Activated naive CD8-positive, alpha-beta T cell (primary cell): ENCODE data around the gene TRAPPC14.
A peak's percentile ranks its signal among the peaks of the same experiment; 100 is the strongest.

Experiments
- H3K27ac Mint-ChIP-seq: one replicate; pipeline ENCODE4 v1.8.0; 2021; ENCODE audit warnings: mixed read lengths
- H3K27me3 Mint-ChIP-seq: one replicate; pipeline ENCODE4 v1.8.0; 2021; ENCODE audit warnings: mixed read lengths
- H3K36me3 Mint-ChIP-seq: one replicate; pipeline ENCODE4 v1.8.0; 2021; ENCODE audit warnings: mixed read lengths
- H3K4me1 Mint-ChIP-seq: one replicate; pipeline ENCODE4 v1.8.0; 2021; ENCODE audit warnings: low read depth, mixed read lengths
- H3K4me3 Mint-ChIP-seq: one replicate; pipeline ENCODE4 v1.8.0; 2021; ENCODE audit warnings: mild to moderate bottlenecking, mixed read lengths
- H3K9me3 Mint-ChIP-seq: one replicate; pipeline ENCODE4 v1.8.0; 2021; ENCODE audit warnings: low read depth, mixed read lengths

The TRAPPC14 gene

GRCh38 chr7:100126931-100127865 lies 31.3 kb downstream of the TRAPPC14 start, which contains the start of gene MBLAC1:
MBLAC1 (plus strand) TSS chr7:100126967; CDS start chr7:100127396, 429 bp downstream.
- no peaks in the 10 kb centered on the region for H3K36me3 Mint-ChIP-seq
- no peaks in the 10 kb centered on the region for H3K9me3 Mint-ChIP-seq
- H3K4me3 Mint-ChIP-seq: peak within 1 kb of the TSS; percentile 96
- H3K27ac Mint-ChIP-seq: peak within 1 kb of the TSS; percentile 98
- H3K4me1 Mint-ChIP-seq: peaks cover 39% of the 10 kb centered on the region
- no peaks in the 10 kb centered on the region for H3K27me3 Mint-ChIP-seq

- peak overlapping the region; percentile 98 for H3K27ac Mint-ChIP-seq
- no peaks in the 10 kb centered on the region for H3K9me3 Mint-ChIP-seq
- H3K27me3 Mint-ChIP-seq: no peaks in the 10 kb centered on the region
- H3K4me1 Mint-ChIP-seq: peaks cover 39% of the 10 kb centered on the region
- peak overlapping the region; percentile 96 for H3K4me3 Mint-ChIP-seq
- H3K36me3 Mint-ChIP-seq: no peaks in the 10 kb centered on the region
Measured at GRCh38 chr7:100126239-100126930, 32.1 kb downstream of the TRAPPC14 start.

DNA sequence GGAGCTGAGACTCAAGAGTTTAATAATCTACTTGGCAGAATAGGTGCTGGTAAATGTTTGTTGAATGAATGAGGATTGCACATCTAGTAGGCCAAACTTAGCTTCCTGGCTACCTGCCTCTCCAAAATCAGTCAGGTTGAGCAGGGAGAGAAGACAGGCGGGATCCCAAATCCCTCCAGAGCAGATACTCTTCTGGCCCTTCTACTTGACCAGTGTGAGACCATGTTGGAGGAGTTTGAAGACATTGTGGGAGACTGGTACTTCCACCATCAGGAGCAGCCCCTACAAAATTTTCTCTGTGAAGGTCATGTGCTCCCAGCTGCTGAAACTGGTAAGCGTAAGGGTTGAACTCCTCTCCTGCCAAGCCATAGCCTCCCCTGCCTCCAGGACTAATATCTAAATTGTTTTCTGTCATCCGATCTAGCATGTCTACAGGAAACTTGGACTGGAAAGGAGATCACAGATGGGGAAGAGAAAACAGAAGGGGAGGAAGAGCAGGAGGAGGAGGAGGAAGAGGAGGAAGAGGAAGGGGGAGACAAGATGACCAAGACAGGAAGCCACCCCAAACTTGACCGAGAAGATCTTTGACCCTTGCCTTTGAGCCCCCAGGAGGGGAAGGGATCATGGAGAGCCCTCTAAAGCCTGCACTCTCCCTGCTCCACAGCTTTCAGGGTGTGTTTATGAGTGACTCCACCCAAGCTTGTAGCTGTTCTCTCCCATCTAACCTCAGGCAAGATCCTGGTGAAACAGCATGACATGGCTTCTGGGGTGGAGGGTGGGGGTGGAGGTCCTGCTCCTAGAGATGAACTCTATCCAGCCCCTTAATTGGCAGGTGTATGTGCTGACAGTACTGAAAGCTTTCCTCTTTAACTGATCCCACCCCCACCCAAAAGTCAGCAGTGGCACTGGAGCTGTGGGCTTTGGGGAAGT lies 34.0 kb downstream of the TRAPPC14 start:
- H3K36me3 Mint-ChIP-seq: no peaks in the 10 kb centered on the region
- H3K4me3 Mint-ChIP-seq: peak overlapping the region; percentile 96
- H3K27ac Mint-ChIP-seq: peak overlapping the region; percentile 75
- H3K9me3 Mint-ChIP-seq: no peaks in the 10 kb centered on the region
- no peaks in the 10 kb centered on the region for H3K27me3 Mint-ChIP-seq
- H3K4me1 Mint-ChIP-seq: peaks cover 47% of the 10 kb centered on the region

DNA sequence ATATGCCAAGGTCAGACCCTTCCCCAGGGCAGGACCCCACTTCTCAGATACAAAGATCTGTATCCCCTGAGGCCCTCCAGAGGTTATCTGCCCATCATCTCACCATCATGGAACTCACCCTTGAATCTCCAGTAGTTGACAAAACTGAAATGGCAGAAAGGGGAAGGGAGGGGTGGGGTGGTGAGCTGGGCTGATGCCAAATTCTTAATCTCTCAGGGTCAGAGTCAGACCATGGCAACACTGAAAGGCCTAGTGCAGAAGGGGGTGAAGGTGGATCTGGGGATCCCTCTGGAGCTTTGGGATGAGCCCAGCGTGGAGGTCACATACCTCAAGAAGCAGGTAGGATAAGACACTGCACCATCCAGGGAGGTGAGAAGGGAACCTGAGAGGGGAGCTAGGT lies 36.0 kb downstream of the TRAPPC14 start:
- H3K4me3 Mint-ChIP-seq: no peak overlapping the region
- H3K27me3 Mint-ChIP-seq: no peaks in the 10 kb centered on the region
- H3K9me3 Mint-ChIP-seq: no peaks in the 10 kb centered on the region
- peaks cover 50% of the 10 kb centered on the region for H3K4me1 Mint-ChIP-seq
- peak overlapping the region; percentile 41 for H3K27ac Mint-ChIP-seq
- no peaks in the 10 kb centered on the region for H3K36me3 Mint-ChIP-seq

GRCh38 chr7:100122067-100122466 lies 36.5 kb downstream of the TRAPPC14 start:
- Mint-ChIP-seq H3K27ac (peak overlapping the region; percentile 41), H3K9me3 (no peaks in the 10 kb centered on the region), H3K4me3 (no peak overlapping the region), H3K36me3 (no peaks in the 10 kb centered on the region), H3K4me1 (peaks cover 50% of the 10 kb centered on the region), H3K27me3 (no peaks in the 10 kb centered on the region)

DNA sequence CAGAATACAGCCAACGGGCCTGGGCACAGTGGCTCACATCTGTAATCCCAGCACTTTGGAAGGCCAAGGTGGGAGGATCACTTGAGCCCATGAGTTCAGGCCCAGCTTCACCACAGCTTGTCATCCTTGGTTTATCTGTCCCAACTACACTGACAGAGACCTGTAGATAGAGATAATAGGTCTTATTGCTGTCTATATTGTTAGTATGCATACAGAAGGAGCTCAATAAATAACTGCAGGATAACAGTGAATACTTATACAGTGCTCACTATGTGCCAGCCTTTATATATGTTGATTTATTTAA lies 37.8 kb downstream of the TRAPPC14 start:
- no peaks in the 10 kb centered on the region for H3K36me3 Mint-ChIP-seq
- H3K4me1 Mint-ChIP-seq: peaks cover 47% of the 10 kb centered on the region
- H3K4me3 Mint-ChIP-seq: peak overlapping the region; percentile 96
- no peaks in the 10 kb centered on the region for H3K9me3 Mint-ChIP-seq
- peak overlapping the region; percentile 99 for H3K27ac Mint-ChIP-seq
- no peaks in the 10 kb centered on the region for H3K27me3 Mint-ChIP-seq

DNA sequence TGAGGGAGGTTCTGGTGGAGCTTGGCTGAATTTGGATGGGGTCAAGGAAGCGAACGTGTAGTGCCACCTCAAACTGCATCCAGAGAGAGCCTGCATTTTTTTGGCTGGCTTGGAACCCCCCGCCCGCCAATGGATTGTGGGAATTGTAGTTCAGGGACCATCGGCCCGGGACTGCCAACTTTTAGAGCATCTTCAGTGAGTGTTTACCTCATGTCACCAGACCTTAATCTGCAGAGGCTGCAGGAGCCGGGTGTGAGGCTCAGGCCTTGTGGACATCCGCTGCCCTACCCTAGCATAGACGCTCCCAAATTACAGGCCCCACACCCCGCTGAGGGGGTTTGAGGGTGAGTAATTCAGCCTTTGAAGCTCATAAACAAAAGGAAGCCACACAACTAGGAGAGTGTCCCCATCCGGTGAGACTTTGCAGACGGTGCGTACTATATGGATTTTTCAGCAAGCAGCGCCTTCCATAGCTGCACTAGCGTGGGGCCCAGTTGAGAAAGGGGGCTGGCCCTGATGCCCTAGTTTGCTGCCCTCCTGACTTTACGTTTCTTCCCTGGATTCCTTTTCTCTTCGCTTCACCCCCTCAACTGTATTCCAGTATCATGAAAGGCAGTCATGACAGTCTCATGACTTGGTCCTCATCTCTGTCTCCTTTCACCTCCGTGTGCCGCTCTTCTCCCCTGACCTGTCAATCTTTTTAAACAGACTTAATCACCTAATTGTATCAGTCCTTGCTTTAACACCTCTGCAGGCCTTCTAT lies 38.4 kb downstream of the TRAPPC14 start:
- no peaks in the 10 kb centered on the region for H3K36me3 Mint-ChIP-seq
- peaks cover 42% of the 10 kb centered on the region for H3K4me1 Mint-ChIP-seq
- H3K4me3 Mint-ChIP-seq: peak overlapping the region; percentile 96
- H3K27me3 Mint-ChIP-seq: no peaks in the 10 kb centered on the region
- no peaks in the 10 kb centered on the region for H3K9me3 Mint-ChIP-seq
- peak overlapping the region; percentile 99 for H3K27ac Mint-ChIP-seq

- Mint-ChIP-seq H3K9me3 (no peaks in the 10 kb centered on the region), H3K27ac (peak within 1 kb of the TSS; percentile 99), H3K27me3 (no peaks in the 10 kb centered on the region), H3K4me3 (peak within 1 kb of the TSS; percentile 96), H3K4me1 (peaks cover 35% of the 10 kb centered on the region), H3K36me3 (no peaks in the 10 kb centered on the region)
Measured at GRCh38 chr7:100119072-100119969, 39.2 kb downstream of the TRAPPC14 start, which contains the start of the genes CNPY4 and TAF6. CNPY4 (plus strand) TSS chr7:100119634; CDS start chr7:100119745, 111 bp downstream. TAF6 (minus strand) TSS chr7:100119358; CDS start chr7:100114209, 5,149 bp downstream.

DNA sequence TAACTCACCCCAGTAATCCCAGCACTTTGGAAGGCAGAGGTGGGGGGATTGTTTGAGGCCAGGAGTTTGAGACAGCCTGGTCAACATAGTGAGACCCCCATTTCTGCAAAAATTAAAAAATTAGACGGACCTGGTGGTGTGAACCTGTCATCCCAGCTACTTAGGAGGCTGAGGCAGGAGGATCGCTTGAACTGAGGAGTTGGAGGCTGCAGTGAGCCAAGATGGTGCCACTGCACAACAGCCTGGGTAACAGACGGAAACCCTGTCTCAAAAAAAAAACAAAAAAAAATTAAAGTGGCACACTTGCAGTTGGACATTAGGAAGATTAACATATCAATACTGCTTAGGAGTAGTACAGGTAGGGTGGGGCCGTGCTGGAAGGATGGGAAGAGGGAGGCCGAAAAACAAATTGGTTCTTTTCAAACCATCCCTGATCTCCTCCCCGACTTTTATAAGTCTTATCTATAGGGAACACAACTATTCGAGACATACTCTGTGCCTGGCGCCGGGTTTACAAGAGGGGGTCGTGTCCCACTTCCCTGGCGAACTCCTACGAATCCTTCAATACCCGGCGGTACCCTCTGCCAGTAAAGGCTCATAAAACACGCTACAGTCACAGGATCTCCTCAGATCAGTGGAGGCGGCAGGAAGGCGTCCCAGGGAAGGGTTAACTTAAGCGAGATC lies 40.0 kb downstream of the TRAPPC14 start:
- Mint-ChIP-seq H3K4me1 (peaks cover 32% of the 10 kb centered on the region), H3K4me3 (peak overlapping the region; percentile 96), H3K27me3 (no peaks in the 10 kb centered on the region), H3K9me3 (no peaks in the 10 kb centered on the region), H3K36me3 (no peaks in the 10 kb centered on the region), H3K27ac (peak overlapping the region; percentile 99)

DNA sequence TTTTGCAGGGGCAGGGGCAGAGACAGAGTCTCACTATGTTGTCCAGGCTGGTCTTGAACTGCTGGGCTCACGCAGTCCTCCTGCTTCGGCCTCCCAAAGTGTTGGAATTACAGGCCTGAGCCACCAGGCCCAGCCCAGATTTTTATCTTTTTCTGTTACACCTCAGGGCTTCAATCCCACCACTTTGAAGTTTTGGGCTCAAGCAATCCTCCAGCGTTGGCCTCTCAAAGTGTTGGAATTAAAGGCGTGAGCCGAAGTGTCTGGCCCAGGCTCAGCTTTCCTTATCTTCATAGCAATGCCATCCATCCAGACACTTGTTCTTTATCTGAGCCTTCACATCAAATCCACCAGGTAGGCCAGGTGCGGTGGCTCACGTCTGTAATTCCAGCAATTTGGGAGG lies 43.5 kb downstream of the TRAPPC14 start:
- Mint-ChIP-seq H3K4me1 (peaks cover 19% of the 10 kb centered on the region), H3K27me3 (no peaks in the 10 kb centered on the region)

GRCh38 chr7:100111914-100112313 lies 46.6 kb downstream of the TRAPPC14 start:
- H3K4me3 Mint-ChIP-seq: no peak overlapping the region
- H3K36me3 Mint-ChIP-seq: no peaks in the 10 kb centered on the region
- no peak overlapping the region for H3K27ac Mint-ChIP-seq
- no peaks in the 10 kb centered on the region for H3K27me3 Mint-ChIP-seq
- H3K4me1 Mint-ChIP-seq: peaks cover 5% of the 10 kb centered on the region
- H3K9me3 Mint-ChIP-seq: no peaks in the 10 kb centered on the region

More for the DNA sequence above, 43.5 kb downstream of the TRAPPC14 start:
- Mint-ChIP-seq H3K27ac (no peak overlapping the region), H3K36me3 (no peaks in the 10 kb centered on the region), H3K4me3 (no peak overlapping the region), H3K9me3 (no peaks in the 10 kb centered on the region)

GRCh38 chr7:100111156-100111555 lies 47.4 kb downstream of the TRAPPC14 start:
- H3K27ac Mint-ChIP-seq: no peak overlapping the region
- no peaks in the 10 kb centered on the region for H3K36me3 Mint-ChIP-seq
- H3K27me3 Mint-ChIP-seq: no peaks in the 10 kb centered on the region
- peaks cover 3% of the 10 kb centered on the region for H3K4me1 Mint-ChIP-seq
- H3K9me3 Mint-ChIP-seq: no peaks in the 10 kb centered on the region
- no peak overlapping the region for H3K4me3 Mint-ChIP-seq
